ENCODE measurements around the gene RALBP1. TPM values are rescaled to one million over a fixed set of nuclear protein-coding genes. Genes with fewer than 3 reads are reported as not detected.

RALBP1 gene
- total and polyA plus RNA-seq, 2 of the 8 experiments (the other 6 are each of a cell fraction or from before 2014, with no cell fraction given): 40.3 to 67.8 TPM

- TF ChIP-seq CHD7 (IDR thresholded peaks at IDR 0.05; ENCODE audit: insufficient replicate concordance, low read length) (no peak), CBX5 (IDR thresholded peaks at IDR 0.05; ENCODE audit: low read depth, low read length) (no peak), HDAC6 (IDR thresholded peaks at IDR 0.05; ENCODE audit: low read depth, low read length) (no peak), CREB1 (IDR thresholded peaks at IDR 0.05) (no peak), SP4 (IDR thresholded peaks at IDR 0.05; ENCODE audit: low read length) (no peak), HDAC2 (IDR thresholded peaks at IDR 0.05; ENCODE audit: borderline replicate concordance in 1 of 2, low read depth in 2 of 2, low read length in 2 of 2) (no peak), YY1 (IDR thresholded peaks at IDR 0.05; ENCODE audit: low read depth, low read length) (no peak), SIN3A (conservative IDR thresholded peaks at IDR 0.05 in 1 of 2, IDR thresholded peaks at IDR 0.05 in 1 of 2; ENCODE audit: low read depth in 1 of 2, low read length in 2 of 2) (no peak), POLR2AphosphoS5 (IDR thresholded peaks at IDR 0.05; ENCODE audit: low read depth, low read length) (no peak), CBX8 (IDR thresholded peaks at IDR 0.05; ENCODE audit: borderline replicate concordance, low read depth, low read length) (no peak), BCL11A (IDR thresholded peaks at IDR 0.05; ENCODE audit: low read depth in 2 of 2, low read length in 2 of 2) (no peak), BACH1 (IDR thresholded peaks at IDR 0.05; ENCODE audit: low read length) (no peak)
Measured at GRCh38 chr18:9507565-9508088, 32.3 kb downstream of the RALBP1 start (continued).

All from H1 (cell line).